ENCODE data around the gene COG3.

Gene COG3

DNA sequence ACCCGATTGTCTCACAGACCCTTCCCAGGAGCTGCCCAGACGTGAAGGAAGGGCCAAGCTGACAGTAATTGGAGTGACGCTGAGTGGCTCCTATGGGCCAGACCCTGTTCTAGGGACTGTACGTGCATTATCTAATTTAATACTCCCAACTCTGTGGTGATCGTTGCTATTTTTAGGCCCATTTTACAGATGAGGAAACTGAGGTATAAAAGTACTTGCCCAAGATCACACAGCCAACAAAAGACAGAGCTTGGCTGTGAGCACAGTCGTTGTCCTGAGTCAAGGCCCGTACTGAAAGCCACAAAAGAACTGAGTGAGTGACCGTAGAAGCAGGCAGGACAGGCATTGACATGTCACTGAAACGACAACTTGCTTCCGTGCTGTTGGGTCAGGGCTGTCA is 76.1 kb downstream of the COG3 start:
- no peak overlapping the region for H3K27ac ChIP-seq (ENCODE audit: poor library complexity, severe bottlenecking)
- H3K4me3 ChIP-seq (ENCODE audit: severe bottlenecking): no peak overlapping the region
- peaks cover 12% of the 10 kb centered on the region for H3K36me3 ChIP-seq (ENCODE audit: low read depth)
- no peaks in the 10 kb centered on the region for H3K9me3 ChIP-seq (ENCODE audit: severe bottlenecking)
- TF ChIP-seq, protein P1, sequence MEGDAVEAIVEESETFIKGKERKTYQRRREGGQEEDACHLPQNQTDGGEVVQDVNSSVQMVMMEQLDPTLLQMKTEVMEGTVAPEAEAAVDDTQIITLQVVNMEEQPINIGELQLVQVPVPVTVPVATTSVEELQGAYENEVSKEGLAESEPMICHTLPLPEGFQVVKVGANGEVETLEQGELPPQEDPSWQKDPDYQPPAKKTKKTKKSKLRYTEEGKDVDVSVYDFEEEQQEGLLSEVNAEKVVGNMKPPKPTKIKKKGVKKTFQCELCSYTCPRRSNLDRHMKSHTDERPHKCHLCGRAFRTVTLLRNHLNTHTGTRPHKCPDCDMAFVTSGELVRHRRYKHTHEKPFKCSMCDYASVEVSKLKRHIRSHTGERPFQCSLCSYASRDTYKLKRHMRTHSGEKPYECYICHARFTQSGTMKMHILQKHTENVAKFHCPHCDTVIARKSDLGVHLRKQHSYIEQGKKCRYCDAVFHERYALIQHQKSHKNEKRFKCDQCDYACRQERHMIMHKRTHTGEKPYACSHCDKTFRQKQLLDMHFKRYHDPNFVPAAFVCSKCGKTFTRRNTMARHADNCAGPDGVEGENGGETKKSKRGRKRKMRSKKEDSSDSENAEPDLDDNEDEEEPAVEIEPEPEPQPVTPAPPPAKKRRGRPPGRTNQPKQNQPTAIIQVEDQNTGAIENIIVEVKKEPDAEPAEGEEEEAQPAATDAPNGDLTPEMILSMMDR (IDR thresholded peaks at IDR 0.05; ENCODE audit: poor library complexity, severe bottlenecking): no peak
- no peaks in the 10 kb centered on the region for H3K4me1 ChIP-seq (ENCODE audit: insufficient read depth, poor library complexity, severe bottlenecking)
- H3K27me3 ChIP-seq (ENCODE audit: insufficient read depth, poor library complexity, severe bottlenecking): no peaks in the 10 kb centered on the region
- ATAC-seq (ENCODE audit: low read depth) (no peak), DNase-seq (ENCODE audit: low spot score) (no peak)

DNA sequence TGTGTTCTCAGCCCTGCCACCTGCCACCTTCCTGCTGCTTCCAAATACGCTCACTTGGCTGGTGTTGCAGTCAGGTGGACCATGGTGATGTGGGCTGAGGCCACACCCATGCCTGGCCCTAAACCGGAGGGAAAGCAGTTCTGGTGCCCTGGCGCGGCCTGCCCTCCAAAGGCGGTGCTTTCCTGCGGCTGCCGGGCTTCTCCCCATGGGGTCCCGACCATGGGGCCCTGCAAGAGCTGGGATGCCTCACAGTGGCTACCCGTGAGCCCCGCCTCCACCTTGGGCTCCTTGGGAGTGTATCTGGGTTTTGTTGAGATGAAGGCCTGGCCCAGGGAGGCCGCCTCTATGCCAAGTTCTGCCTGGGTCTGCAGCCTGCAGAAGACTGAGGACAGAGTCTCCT is 77.1 kb downstream of the COG3 start:
- Histone ChIP-seq H3K27me3 (ENCODE audit: insufficient read depth, poor library complexity, severe bottlenecking) (no peaks in the 10 kb centered on the region), H3K4me3 (ENCODE audit: severe bottlenecking) (no peak overlapping the region), H3K27ac (ENCODE audit: poor library complexity, severe bottlenecking) (no peak overlapping the region), H3K36me3 (ENCODE audit: low read depth) (peaks cover 3% of the 10 kb centered on the region; the same call in 1 of the 2 replicates), H3K4me1 (ENCODE audit: insufficient read depth, poor library complexity, severe bottlenecking) (no peaks in the 10 kb centered on the region), H3K9me3 (ENCODE audit: severe bottlenecking) (no peaks in the 10 kb centered on the region)
- ATAC-seq (ENCODE audit: low read depth) (no peak), DNase-seq (ENCODE audit: low spot score) (no peak)
- TF ChIP-seq, protein P1 (IDR thresholded peaks at IDR 0.05; ENCODE audit: poor library complexity, severe bottlenecking): no peak

DNA sequence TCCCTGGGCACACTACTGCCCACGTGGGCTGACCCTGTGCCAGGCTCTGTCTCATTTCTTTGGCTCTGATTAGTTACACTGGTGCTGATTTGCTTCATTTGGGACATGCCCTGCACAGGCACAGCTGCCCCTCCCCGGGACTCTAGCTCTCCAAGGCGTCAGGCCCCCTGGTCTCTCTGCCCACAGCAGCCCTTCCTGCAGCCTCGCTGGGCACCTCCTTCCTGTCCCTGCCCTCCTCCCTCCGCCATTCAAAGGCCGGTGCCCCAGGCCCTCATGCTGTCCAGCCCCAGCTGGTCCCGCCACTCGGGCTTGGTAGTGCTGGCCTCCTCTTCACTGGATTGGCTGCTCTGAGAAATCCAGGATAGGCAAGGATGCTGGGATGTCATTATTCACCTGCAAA is 77.7 kb downstream of the COG3 start:
- TF ChIP-seq, protein P1 (IDR thresholded peaks at IDR 0.05; ENCODE audit: poor library complexity, severe bottlenecking): no peak
- Histone ChIP-seq H3K9me3 (ENCODE audit: severe bottlenecking) (no peaks in the 10 kb centered on the region), H3K27me3 (ENCODE audit: insufficient read depth, poor library complexity, severe bottlenecking) (no peaks in the 10 kb centered on the region), H3K36me3 (ENCODE audit: low read depth) (no peaks in the 10 kb centered on the region), H3K27ac (ENCODE audit: poor library complexity, severe bottlenecking) (no peak overlapping the region), H3K4me1 (ENCODE audit: insufficient read depth, poor library complexity, severe bottlenecking) (no peaks in the 10 kb centered on the region), H3K4me3 (ENCODE audit: severe bottlenecking) (no peak overlapping the region)
- ATAC-seq (ENCODE audit: low read depth): no peak
- no peak for DNase-seq (ENCODE audit: low spot score)

DNA sequence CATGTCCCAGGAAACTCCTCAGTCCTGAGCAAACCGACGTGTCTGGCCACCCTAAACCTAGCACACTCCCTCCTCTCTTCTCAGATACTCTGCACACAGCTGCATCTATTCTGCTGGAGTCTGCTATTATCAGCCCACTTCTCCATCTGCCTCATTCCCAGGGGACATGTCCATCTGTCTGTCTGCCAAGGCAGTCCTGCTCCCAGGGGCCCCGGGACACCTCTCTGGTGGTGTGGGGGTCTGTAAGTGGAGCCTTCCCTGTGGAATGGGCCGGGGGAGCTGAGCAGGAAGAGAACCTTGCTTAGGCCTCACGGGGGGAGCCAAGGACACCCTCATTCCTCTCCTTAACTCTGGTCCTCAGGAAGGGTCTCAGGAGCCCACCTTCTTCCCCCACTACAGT is 78.1 kb downstream of the COG3 start:
- ATAC-seq (ENCODE audit: low read depth): no peak
- Histone ChIP-seq H3K4me3 (ENCODE audit: severe bottlenecking) (no peak overlapping the region), H3K27me3 (ENCODE audit: insufficient read depth, poor library complexity, severe bottlenecking) (no peaks in the 10 kb centered on the region)

DNA sequence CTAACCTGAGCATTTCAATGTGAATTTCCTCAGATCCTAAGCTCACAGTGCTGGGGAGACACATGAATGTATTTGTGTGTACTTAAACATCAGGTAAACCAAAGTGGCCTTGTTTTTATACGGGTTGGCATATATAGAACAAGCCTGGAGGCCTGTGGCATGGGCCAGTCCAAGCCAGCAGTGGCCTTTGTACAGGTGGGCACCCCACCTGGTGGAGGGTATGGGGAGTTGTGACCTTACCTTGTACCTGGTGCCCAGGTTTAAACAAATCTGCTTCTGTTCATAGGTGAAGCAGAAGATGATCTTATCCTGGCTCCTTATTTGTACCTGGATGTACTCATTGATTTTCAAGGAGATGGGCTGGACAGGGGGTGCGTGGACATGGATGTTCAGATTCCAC is 79.8 kb downstream of the COG3 start:
- no peaks in the 10 kb centered on the region for H3K27me3 ChIP-seq (ENCODE audit: insufficient read depth, poor library complexity, severe bottlenecking)
- H3K36me3 ChIP-seq (ENCODE audit: low read depth): no peaks in the 10 kb centered on the region
- ATAC-seq (ENCODE audit: low read depth) (peak; percentile 65), DNase-seq (ENCODE audit: low spot score) (no peak)
- H3K27ac ChIP-seq (ENCODE audit: poor library complexity, severe bottlenecking): no peak overlapping the region
- H3K4me3 ChIP-seq (ENCODE audit: severe bottlenecking): no peak overlapping the region
- no peaks in the 10 kb centered on the region for H3K9me3 ChIP-seq (ENCODE audit: severe bottlenecking)
- H3K4me1 ChIP-seq (ENCODE audit: insufficient read depth, poor library complexity, severe bottlenecking): no peaks in the 10 kb centered on the region
- TF ChIP-seq, protein P1 (IDR thresholded peaks at IDR 0.05; ENCODE audit: poor library complexity, severe bottlenecking): peak; percentile 10

More for the DNA sequence above, 78.1 kb downstream of the COG3 start:
- no peaks in the 10 kb centered on the region for H3K9me3 ChIP-seq (ENCODE audit: severe bottlenecking)
- H3K36me3 ChIP-seq (ENCODE audit: low read depth): no peaks in the 10 kb centered on the region
- TF ChIP-seq, protein P1 (IDR thresholded peaks at IDR 0.05; ENCODE audit: poor library complexity, severe bottlenecking): no peak
- DNase-seq (ENCODE audit: low spot score): no peak
- H3K4me1 ChIP-seq (ENCODE audit: insufficient read depth, poor library complexity, severe bottlenecking): no peaks in the 10 kb centered on the region
- H3K27ac ChIP-seq (ENCODE audit: poor library complexity, severe bottlenecking): no peak overlapping the region
